NOMO-1 treated with dmso at 0.1 percent for 144 hours (cell line): ENCODE measurements around the gene GRAMD2B.
A peak's percentile ranks its signal among the peaks of the same experiment; 100 is the strongest.

Experiments used
- DNase-seq: peaks from one replicate; lab custom pipeline; 2025; ENCODE audit not compliant: unreplicated experiment; lab: John Stamatoyannopoulos, UW

Gene GRAMD2B

DNA sequence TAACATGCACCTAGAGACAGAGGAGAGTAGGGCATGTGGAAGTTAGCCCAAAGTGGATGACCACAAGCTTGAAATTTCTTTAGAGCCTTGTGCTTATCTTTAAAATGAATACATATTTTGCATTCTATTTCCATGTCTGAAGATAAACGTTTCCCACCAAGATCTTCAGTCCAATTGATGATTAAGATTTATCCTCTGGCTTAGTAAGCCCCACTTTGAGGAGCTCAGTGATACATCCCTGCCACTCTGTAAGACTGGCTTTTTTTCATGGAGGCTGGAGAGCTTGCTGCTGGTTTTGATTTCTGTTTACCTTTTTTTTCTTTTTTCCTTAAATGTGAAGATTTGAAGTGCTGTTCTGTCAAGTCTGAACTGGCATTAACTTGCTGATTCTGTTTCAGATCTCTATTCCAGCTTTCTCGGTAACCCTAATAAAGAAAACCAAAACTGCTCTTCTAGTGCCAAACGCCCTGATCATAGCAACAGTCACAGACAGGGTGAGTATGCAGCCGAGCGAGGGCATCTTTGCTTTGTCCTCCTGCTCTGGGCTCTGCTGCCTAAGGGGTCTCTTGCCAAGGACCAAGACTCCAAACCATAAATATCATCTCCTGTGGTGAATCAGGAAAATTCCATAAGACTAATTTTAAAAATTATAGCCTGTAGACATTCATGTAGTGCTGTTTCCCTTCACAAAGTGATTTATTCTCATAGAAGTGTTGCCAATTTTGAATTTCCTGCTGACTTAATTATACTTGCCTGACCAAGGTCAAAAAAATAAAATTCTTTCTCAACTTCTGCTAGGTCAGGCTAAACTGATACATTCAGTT lies 54.3 kb downstream of the GRAMD2B start:
- no peak for DNase-seq

- no peak for DNase-seq
These were observed 56.6 kb downstream of the GRAMD2B start for GRCh38 chr5:126479810-126480209.

DNA sequence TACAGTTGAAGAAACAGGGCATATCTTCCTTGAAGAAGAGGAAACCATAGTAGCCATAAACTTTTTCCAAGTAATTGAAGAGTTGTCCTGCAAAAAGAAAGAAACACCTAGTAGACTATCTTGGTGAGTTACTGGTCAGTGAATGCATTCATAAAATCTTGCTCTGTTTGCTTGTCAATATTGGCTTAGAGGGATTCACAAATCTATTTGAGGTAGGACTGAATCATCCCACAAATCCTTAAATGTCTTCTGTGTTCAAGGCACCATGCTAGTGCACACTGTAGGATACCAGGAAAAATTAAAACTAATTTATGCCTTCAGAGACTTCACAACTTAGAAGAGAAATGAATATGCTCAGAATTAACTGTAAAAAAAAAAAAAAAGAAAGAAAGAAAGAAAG lies 57.6 kb downstream of the GRAMD2B start:
- DNase-seq: no peak

GRCh38 chr5:126481243-126481642 lies 58.0 kb downstream of the GRAMD2B start:
- no peak for DNase-seq

GRCh38 chr5:126482591-126482990 lies 59.4 kb downstream of the GRAMD2B start:
- no peak for DNase-seq

DNA sequence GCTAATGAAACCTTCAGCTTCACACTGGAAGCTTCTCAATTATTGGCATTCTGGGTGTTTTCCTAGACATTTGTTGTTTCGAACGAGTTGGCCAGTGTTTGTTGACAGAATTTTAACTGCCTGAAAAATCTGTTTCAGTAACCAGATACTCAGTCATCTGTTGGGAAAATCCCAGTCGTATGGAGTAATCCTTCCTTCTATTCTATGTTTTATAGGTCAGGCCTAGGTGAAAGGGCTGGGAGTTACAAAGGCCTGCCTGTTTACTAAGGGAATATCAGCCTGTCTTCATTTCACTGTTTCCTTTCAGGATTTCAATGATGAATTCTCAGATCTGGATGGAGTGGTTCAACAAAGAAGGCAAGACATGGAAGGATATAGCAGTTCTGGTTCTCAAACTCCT lies 59.9 kb downstream of the GRAMD2B start:
- DNase-seq: no peak

DNA sequence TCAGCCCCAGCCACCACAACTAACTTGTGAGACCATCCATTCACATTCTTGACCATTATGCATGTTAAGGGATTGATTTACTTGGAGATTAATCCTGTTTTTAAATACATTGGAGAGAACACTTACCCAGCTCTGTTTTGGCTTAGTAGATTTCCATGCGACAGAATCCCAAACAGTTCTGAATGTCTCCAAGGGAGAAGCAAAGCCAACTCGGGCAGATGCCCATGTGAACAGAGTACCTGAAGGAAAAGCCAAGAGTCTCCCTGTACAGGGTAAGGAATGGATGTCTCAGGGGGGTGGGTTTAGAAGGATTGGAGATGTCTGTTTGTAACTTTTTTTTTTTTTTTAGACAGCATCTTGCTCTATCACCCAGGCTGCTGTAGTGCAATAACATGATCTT lies 61.0 kb downstream of the GRAMD2B start:
- DNase-seq: no peak

- DNase-seq: no peak
These were observed 63.1 kb downstream of the GRAMD2B start for GRCh38 chr5:126486332-126486731.

DNA sequence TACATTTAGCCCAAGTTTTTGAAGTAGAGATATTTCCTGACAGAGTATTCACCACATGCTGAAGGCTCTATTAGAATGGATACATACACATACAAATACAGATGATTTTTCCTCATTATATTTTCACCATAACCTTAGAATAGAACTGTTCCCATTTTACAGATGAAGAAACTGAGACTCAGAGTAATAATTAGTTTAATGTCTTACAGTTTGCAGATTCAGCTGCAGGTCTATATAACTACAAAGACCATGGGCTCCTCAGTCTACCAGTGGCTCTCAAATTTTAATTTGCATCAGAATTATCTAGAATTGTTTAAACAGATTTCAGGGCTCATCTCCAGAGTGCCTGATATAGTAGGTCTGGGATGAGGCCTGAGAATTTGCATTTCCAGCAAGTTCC lies 64.4 kb downstream of the GRAMD2B start:
- no peak for DNase-seq

- DNase-seq: no peak
These were observed 65.3 kb downstream of the GRAMD2B start for GRCh38 chr5:126488443-126489065.

DNA sequence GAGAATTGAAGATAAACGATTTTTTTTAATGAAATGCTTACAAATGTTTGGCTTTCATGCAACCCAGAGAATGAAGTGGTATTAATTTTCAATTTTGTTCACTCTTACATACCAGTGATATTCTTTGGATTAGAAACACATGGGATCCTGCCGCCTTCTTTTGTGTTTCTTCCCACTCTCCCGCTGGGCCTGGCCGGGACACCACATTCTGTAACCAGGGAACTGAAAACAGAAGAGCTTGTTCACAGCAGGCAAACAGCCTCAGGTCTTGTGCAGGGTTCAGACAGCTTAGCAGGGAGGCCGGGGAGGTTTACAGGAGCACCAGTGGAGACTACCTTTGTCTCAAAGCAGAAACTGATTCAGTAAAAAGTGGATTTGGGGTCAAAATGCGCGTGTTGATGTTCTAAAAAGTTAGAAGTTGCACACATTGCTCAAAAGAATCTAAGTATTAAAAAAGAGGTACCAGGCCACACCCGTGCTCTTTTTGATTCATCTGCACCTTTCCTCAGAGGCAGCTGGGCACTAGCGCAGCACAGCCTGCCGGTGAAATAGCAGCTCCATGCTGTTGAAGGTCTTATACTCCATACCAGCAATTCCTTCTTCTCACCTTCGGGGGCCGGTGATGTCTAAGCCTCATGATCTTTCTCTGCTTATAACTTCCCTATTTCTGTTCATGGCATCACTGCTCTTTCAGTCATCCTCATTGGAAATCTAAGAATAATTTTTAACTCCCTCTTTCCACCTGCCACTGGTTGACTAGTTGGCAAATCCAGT lies 67.1 kb downstream of the GRAMD2B start:
- DNase-seq: no peak

GRCh38 chr5:126492939-126493338 lies 69.7 kb downstream of the GRAMD2B start:
- DNase-seq: no peak

DNA sequence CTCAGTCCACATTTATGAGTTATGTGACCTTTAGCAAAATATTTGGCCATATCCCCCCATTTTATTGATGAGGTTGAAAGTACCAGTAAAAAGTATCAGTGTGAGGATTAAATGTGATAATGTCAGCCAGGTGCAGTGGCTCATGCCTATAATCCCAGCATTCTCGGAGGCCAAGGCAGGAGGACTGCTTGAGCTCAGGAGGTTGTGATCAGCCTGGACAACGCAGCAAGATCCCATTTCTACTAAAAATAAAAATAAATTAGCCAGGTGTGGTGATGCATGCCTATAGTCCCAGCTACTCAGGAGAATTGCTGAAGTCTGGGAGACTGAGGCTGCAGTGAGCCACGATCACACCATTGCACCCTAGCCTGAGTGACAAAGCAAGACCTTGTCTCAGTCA lies 71.2 kb downstream of the GRAMD2B start:
- DNase-seq: no peak

DNA sequence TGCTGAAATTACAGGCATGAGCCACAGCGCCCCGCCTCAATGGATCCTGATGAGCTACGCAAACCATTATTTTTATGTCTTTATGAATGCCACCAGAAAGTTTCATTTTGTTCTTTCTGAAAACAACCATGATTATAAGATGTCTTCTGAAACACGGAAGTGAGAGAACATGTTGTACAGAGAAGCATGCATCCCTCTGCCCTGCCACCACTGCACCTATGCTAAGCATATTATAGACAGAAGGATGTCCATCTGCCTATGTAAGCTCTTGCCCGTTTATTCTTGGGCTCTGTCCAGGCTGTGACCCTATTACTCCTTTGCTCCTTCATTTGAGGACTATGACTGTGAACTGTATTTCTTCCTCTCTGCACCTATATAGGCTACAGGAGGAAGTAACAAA lies 74.3 kb downstream of the GRAMD2B start:
- DNase-seq: no peak

GRCh38 chr5:126499278-126499677 lies 76.1 kb downstream of the GRAMD2B start:
- no peak for DNase-seq

- peak; percentile 22 for DNase-seq
These were observed 76.7 kb downstream of the GRAMD2B start for GRCh38 chr5:126499853-126500342.

- no peak for DNase-seq
These were observed 78.2 kb downstream of the GRAMD2B start for GRCh38 chr5:126501448-126501847.

DNA sequence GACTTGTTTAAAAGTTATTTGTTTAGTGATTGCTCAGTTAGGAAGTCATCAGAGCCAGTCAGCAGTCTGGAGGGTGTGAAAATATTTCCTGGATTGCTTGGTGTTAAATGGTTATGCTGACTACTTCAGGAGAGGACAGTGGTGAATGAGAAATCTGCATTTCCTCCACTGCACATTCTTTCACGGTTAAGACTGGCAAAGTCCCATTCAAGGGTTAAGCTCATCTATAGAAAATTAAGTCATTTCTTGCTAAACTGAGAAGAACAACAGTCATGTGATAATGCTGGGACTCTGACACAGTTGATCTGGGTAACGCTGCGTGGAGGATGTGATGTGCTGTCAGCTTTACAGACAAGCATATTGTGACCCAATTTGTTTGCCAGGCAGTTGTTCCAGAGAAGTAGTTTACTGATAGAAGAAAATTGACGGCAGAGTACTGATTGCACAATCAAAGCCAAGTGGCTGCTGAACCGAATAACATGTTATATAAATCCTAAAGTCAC lies 80.4 kb downstream of the GRAMD2B start:
- no peak for DNase-seq

DNA sequence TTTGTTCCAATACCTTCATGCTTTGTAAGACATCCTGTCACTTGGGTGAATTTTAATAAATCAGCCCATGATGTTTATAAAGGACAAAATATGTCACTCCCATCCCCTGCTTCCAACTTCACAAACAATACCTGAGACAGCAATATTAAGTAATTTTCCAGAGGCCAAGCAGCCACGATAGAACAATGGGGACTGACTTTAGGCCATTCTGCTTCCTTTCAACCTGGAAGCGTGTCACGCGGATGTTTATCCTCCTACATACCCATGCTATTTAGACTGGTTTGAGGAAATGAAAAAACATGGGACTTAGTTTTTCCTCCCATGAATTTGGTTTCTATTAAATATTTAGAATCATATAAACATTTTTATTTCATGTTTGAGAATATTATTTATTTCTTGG lies 82.9 kb downstream of the GRAMD2B start:
- DNase-seq: no peak

- DNase-seq: peak; percentile 6
These were observed 85.2 kb downstream of the GRAMD2B start for GRCh38 chr5:126508251-126508961.

GRCh38 chr5:126508962-126509279 lies 85.7 kb downstream of the GRAMD2B start:
- DNase-seq: no peak
